GM12878 (cell line): ENCODE measurements around the gene CANT1. TPM values are rescaled to one million over a fixed set of nuclear protein-coding genes. Genes with fewer than 3 reads are reported as not detected.
"Not testable (repeated sequence)": the region's sequence is repeated elsewhere in the genome, so short reads cannot be mapped to it uniquely, and the experiment has no call there.

Source experiments
- ATAC-seq: fragments of 200-7000 bp; cut with Tn5 transposase; 3 replicates; pipeline ENCODE4 v1.9.1; 2020; ENCODE audit warnings: mild to moderate bottlenecking, moderate library complexity
- BruUV-seq: library from RNA; stranded (reverse); fragments of 400-500 nt; replicated peaks from 2 replicates; lab custom pipeline; 2021; lab: Mats Ljungman, UMichigan
- CTCF ChIA-PET: fragments of 300-600 bp; sonication (Branson Sonifier 250); formaldehyde crosslinking; extraction: SDS; loops from one replicate; lab custom pipeline; 2021; ENCODE audit warnings: inconsistent platforms; lab: Yijun Ruan, JAX
- POLR2A ChIA-PET: fragments of 350-600 bp; formaldehyde crosslinking; extraction: SDS; loops from one replicate; lab custom pipeline; 2021; ENCODE audit warnings: inconsistent platforms; lab: Charles Lee
- RAD21 ChIA-PET: fragments of 300-600 bp; sonication (Branson Sonifier 250); formaldehyde crosslinking; loops from one replicate; lab custom pipeline; 2023; ENCODE audit warnings: antibody characterized with exemption; ENCODE audit not compliant: unreplicated experiment; lab: Charles Lee
- SMC1A ChIA-PET: fragments of 300-600 bp; sonication (Branson Sonifier 250); formaldehyde crosslinking; loops from one replicate; lab custom pipeline; 2023; ENCODE audit not compliant: unreplicated experiment, uncharacterized antibody; lab: Charles Lee
- DNase-seq: peaks from one replicate; pipeline ENCODE4 v3.0.0-alpha.2; 2011; ENCODE audit warnings: low read depth, low spot score
- FAIRE-seq: peaks from 3 replicates; lab custom pipeline; 2011; peaks lifted over from hg19 to GRCh38; lab: Jason Lieb, UNC
- H2AFZ ChIP-seq: 2 replicates; pipeline ENCODE4 v1.6.0; 2011; ENCODE audit warnings: low read depth, low read length, control low read depth; ENCODE audit not compliant: control insufficient read depth
- H3K27ac ChIP-seq: 2 replicates; pipeline ENCODE4 v1.5.1; 2011; ENCODE audit warnings: control low read depth; ENCODE audit not compliant: control insufficient read depth, insufficient read depth
- H3K27me3 ChIP-seq, 2 experiments: replicated peaks in 1 of 2; 2 replicates each; pipeline versions ENCODE4 v1.6.0 to v1.6.1; 2011; ENCODE audit warnings: low read length in 1 of 2; ENCODE audit not compliant: control insufficient read depth in 2 of 2, insufficient read depth in 2 of 2
- H3K36me3 ChIP-seq, 2 experiments: 2 replicates each; pipeline ENCODE4 v1.5.1; 2011; ENCODE audit warnings: low read length in 1 of 2; ENCODE audit not compliant: control insufficient read depth in 2 of 2, insufficient read depth in 2 of 2
- H3K4me1 ChIP-seq: 2 replicates; pipeline ENCODE4 v1.6.1; 2011; ENCODE audit warnings: mild to moderate bottlenecking, low read length, moderate library complexity, mixed read lengths; ENCODE audit not compliant: control insufficient read depth, insufficient read depth
- H3K4me2 ChIP-seq: 2 replicates; pipeline ENCODE4 v1.6.0; 2011; ENCODE audit warnings: control low read depth; ENCODE audit not compliant: control insufficient read depth, insufficient read depth
- H3K4me3 ChIP-seq: fragments of 200-600 bp; sonication (generic); 2 replicates; pipeline ENCODE4 v1.5.1; 2016
- H3K79me2 ChIP-seq: 2 replicates; pipeline ENCODE4 v1.6.0; 2011; ENCODE audit warnings: low read length; ENCODE audit not compliant: control insufficient read depth, insufficient read depth
- H3K9ac ChIP-seq: 2 replicates; pipeline ENCODE4 v1.8.0; 2011; ENCODE audit warnings: low read length, control low read depth, mixed read lengths; ENCODE audit not compliant: control insufficient read depth, insufficient read depth
- H3K9me3 ChIP-seq: replicated peaks from 3 replicates; pipeline ENCODE4 v1.5.1; 2011; ENCODE audit warnings: mild to moderate bottlenecking, low read length; ENCODE audit not compliant: control insufficient read depth, insufficient read depth
- H4K20me1 ChIP-seq: 2 replicates; pipeline ENCODE4 v1.6.0; 2011; ENCODE audit not compliant: control insufficient read depth, insufficient read depth
- ATF2 ChIP-seq: IDR thresholded peaks from 2 replicates; pipeline ENCODE4 v1.6.1; 2012; ENCODE audit warnings: low read length, inconsistent platforms
- KAT2A ChIP-seq: conservative IDR thresholded peaks from 2 replicates; pipeline ENCODE4 v1.6.1; 2011; ENCODE audit warnings: low read depth, low read length; ENCODE audit not compliant: control insufficient read depth
- MEF2B ChIP-seq: fragments of 450-650 bp; IDR thresholded peaks from 2 replicates; pipeline ENCODE4 v1.6.1; 2018; ENCODE audit warnings: mild to moderate bottlenecking, moderate library complexity; ENCODE audit not compliant: partially characterized antibody, poor library complexity, severe bottlenecking
- PRDM15 ChIP-seq: fragments of 450-650 bp; formaldehyde crosslinking; IDR thresholded peaks from 2 replicates; pipeline ENCODE4 v1.4.0; 2020; ENCODE audit warnings: mild to moderate bottlenecking, moderate library complexity
- ZSCAN29 ChIP-seq: fragments of 450-650 bp; IDR thresholded peaks from 2 replicates; pipeline ENCODE4 v1.6.1; 2017; ENCODE audit warnings: mild to moderate bottlenecking, moderate library complexity
- ZZZ3 ChIP-seq: IDR thresholded peaks from 2 replicates; pipeline ENCODE4 v1.6.1; 2011; ENCODE audit warnings: low read depth; ENCODE audit not compliant: control insufficient read depth, insufficient read length
- WGBS: methylation state at CpG from one replicate; pipeline ENCODE4 v1.1.6; 2016; ENCODE audit warnings: low lambda C conversion rate; ENCODE audit not compliant: insufficient replicate concordance, insufficient coverage; ENCODE audit errors: missing lambda C conversion rate; 5-methylcytosine and 5-hydroxymethylcytosine counted together
- in situ Hi-C: fragments of 300-500 bp; cut with MboI; formaldehyde crosslinking; loops from 9 replicates; pipeline ENCODE4 v1.14.3; 2018; ENCODE audit warnings: mixed read lengths
- intact Hi-C: fragments of 100-400 bp; cut with micrococcal nuclease; formaldehyde crosslinking; loops from one replicate; pipeline ENCODE4 v1.14.2; 2022; ENCODE audit not compliant: unreplicated experiment
- polyA plus RNA-seq, 11 experiments: library from polyadenylated mRNA; depleted of rRNA in 4 of 11; unstranded in 6 of 11; stranded (reverse) in 5 of 11; fragments of >200 nt; fragmentation: Nextera tagmentation in 4 of 11; fragmentation: Illumina TruSeq in 1 of 11; extraction: Ambion mirVana in 4 of 11; extraction: Trizol in 1 of 11; gene quantifications; 1 replicate in 1 of 11; 2 replicates in 10 of 11; pipeline versions ENCODE4 v1.2.1 to v1.2.3, GENCODE V29; 2011 to 2016; ENCODE audit warnings: inconsistent platforms in 2 of 11, missing spikeins in 2 of 11, low read depth in 1 of 11
- total RNA-seq, 4 experiments: library from RNA; depleted of rRNA in 3 of 4; stranded (reverse); fragments of >200 nt in 3 of 4; fragmentation: Illumina TruSeq in 1 of 4; extraction: Trizol in 1 of 4; gene quantifications; 2 replicates each; pipeline versions ENCODE4 v1.2.1 to v1.2.3, GENCODE V29; 2013 to 2021

The CANT1 gene
- total and polyA plus RNA-seq, 10 of the 15 experiments (the other 5 are each of a cell fraction or from before 2014, with no cell fraction given): 2.2 to 59.2 (median 20.2) TPM

DNA sequence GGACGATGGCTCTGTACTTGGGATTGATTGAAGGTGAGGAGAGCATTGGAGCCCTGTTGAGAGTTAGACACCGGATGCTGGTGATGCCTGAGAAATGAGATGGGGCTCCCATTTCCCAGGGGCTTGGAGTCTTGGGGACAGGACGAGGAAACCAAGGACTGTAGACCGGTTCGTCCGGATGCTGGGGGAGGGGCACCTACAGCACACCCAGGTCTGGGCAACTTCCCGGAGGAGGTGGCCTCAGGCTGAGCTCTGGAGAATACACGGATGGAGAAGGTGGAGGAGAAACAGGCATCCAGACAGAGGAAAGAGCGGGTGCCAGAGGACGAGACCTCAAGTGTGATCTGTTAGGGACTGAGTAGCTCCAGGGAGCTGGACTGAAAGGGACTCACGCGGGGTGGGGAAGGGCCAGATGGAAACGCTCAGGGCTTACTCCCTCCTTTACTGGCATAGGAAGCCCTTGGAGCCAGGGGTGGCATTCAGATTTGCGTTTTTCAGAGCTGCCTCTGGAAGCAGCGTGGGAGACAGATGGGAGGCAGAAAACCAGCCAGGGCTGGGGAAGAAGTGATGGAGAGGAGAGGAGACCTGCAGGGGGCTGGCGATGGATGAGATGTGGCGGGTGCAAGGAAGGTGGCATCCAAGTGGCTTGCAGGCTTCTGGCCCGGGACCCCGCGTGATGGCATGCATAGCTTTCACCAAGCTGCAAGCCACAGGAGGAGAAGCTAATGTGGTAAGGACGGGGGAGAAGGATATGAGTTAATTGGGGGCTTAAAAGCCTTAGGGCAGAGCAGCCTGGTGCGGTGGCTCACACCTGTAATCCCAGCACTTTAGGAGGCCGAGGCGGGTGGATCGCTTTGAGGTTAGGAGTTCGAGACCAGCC is 22.7 kb upstream of the CANT1 start:
- Histone ChIP-seq H3K4me1 (no peaks in the 10 kb centered on the region), H2AFZ (no peak overlapping the region), H3K4me3 (no peak overlapping the region), H3K9me3 (no peaks in the 10 kb centered on the region), H3K36me3 (no peaks in the 10 kb centered on the region), H3K9ac (no peak overlapping the region), H3K27me3 (peaks cover 4% of the 10 kb centered on the region in 2 experiments), H4K20me1 (no peaks in the 10 kb centered on the region), H3K79me2 (no peaks in the 10 kb centered on the region), H3K4me2 (no peak overlapping the region), H3K27ac (no peak overlapping the region)
- no peak for ATAC-seq
- TF ChIP-seq MEF2B: no peak
- TF ChIP-seq ZZZ3: no peak
- no peak for TF ChIP-seq ZSCAN29
- no peak for TF ChIP-seq PRDM15
- TF ChIP-seq KAT2A: no peak
- no peak for TF ChIP-seq ATF2
- 34% methylated on average over 23 of the region's 26 CpGs for WGBS
- in situ Hi-C loops: no loop called here
- ChIA-PET SMC1A (no interaction called here), CTCF (interaction anchor here (0.8 to 1.3 kb wide), 3 partner anchors 10 to 13 kb away, joined by 3 to 4 read pairs (median 3); no protein-coding TSS in a partner anchor), POLR2A (no interaction called here), RAD21 (no interaction called here)
- no peak for FAIRE-seq
- intact Hi-C loops: no loop called here
- no peak for DNase-seq
- BruUV-seq: no TSS peak

- H3K27me3 ChIP-seq, H3K79me2 ChIP-seq, H3K4me2 ChIP-seq, POLR2A ChIA-PET, H3K4me1 ChIP-seq, H3K9ac ChIP-seq, SMC1A ChIA-PET, ATAC-seq, CTCF ChIA-PET, DNase-seq, H3K9me3 ChIP-seq, H3K36me3 ChIP-seq, intact Hi-C loops, H3K4me3 ChIP-seq, RAD21 ChIA-PET, H2AFZ ChIP-seq, in situ Hi-C loops, H4K20me1 ChIP-seq, BruUV-seq, FAIRE-seq, H3K27ac ChIP-seq: not testable (repeated sequence)
- WGBS: 32% methylated on average over 12 of the region's 12 CpGs
Measured at GRCh38 chr17:79030636-79031035, 21.1 kb upstream of the CANT1 start.
